Suprapubic skin (tissue), 4 donors: ENCODE results near the gene PARP6.

ENCODE experiments used
- EP300 ChIP-seq: sonication (generic); formaldehyde crosslinking; IDR thresholded peaks from one replicate; pipeline ENCODE4 v1.6.1; 2017; ENCODE audit warnings: antibody characterized with exemption
- POLR2A ChIP-seq, 2 donors: fragments of 450-650 bp; IDR thresholded peaks; one replicate each; pipeline ENCODE4 v1.6.1; 2017; ENCODE audit warnings: antibody characterized with exemption in 2 of 2, mild to moderate bottlenecking in 2 of 2, moderate library complexity in 2 of 2
- POLR2AphosphoS5 ChIP-seq, 3 donors: sonication (generic); formaldehyde crosslinking; IDR thresholded peaks; one replicate each; pipeline ENCODE4 v1.6.1; 2017; ENCODE audit warnings: antibody characterized with exemption in 3 of 3
- TF ChIP-seq, protein P1 (sequence below), 2 donors: fragments of 200-600 bp in 1 of 2; fragments of 450-650 bp in 1 of 2; sonication (generic) in 1 of 2; IDR thresholded peaks; one replicate each; pipeline ENCODE4 v1.5.1; 2016 to 2019; ENCODE audit warnings: antibody characterized with exemption in 2 of 2, mild to moderate bottlenecking in 1 of 2, moderate library complexity in 1 of 2

DNA sequence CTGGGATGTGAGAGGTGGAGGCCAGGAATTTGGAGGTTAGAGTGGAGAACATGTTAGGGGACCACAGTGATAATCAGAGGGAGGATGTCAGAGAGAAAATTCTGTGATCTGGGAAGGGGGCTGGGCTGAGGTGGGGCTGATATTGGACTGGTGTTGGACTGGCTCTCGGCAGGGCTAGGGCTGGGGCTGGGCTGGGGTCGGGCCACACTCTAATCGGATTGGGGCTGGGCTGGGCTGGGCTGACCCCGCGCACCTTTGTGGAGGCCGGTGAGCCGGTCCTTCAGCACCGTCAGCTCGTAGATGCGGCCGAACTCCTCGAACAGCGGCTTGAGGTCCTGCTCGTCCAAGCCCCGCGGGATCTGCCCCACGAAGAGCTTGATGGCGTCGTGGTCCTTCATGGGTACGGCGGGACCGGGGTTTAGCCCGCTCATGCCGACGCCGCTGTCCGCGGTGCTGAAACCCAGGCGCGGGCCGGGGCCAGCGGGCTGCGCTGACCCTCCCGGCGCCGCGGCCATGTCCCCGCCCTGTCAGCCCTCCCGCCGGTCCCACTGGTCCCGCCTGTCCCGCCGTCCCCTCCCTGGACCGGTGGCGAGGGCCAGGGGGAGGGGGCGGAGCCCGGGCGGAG is 47.1 kb upstream of the PARP6 start:
- TF ChIP-seq, protein P1, sequence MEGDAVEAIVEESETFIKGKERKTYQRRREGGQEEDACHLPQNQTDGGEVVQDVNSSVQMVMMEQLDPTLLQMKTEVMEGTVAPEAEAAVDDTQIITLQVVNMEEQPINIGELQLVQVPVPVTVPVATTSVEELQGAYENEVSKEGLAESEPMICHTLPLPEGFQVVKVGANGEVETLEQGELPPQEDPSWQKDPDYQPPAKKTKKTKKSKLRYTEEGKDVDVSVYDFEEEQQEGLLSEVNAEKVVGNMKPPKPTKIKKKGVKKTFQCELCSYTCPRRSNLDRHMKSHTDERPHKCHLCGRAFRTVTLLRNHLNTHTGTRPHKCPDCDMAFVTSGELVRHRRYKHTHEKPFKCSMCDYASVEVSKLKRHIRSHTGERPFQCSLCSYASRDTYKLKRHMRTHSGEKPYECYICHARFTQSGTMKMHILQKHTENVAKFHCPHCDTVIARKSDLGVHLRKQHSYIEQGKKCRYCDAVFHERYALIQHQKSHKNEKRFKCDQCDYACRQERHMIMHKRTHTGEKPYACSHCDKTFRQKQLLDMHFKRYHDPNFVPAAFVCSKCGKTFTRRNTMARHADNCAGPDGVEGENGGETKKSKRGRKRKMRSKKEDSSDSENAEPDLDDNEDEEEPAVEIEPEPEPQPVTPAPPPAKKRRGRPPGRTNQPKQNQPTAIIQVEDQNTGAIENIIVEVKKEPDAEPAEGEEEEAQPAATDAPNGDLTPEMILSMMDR (IDR thresholded peaks at IDR 0.05): no peak
- TF ChIP-seq POLR2A (IDR thresholded peaks at IDR 0.05): no peak
- no peak for TF ChIP-seq POLR2AphosphoS5 (IDR thresholded peaks at IDR 0.05)
- no peak for TF ChIP-seq EP300
